GM23338 (cell line): ENCODE measurements around the gene PRB3. TPM values are rescaled to one million over a fixed set of nuclear protein-coding genes. Genes with fewer than 3 reads are reported as not detected.

Source experiments
- ATAC-seq: fragments of 200-7000 bp; cut with Tn5 transposase; 3 replicates; pipeline ENCODE4 v1.9.1; 2020
- DNase-seq: peaks from one replicate; pipeline ENCODE4 v3.0.0-alpha.2; 2015; ENCODE audit warnings: low spot score
- H2AFZ ChIP-seq: fragments of 200-600 bp; sonication (generic); 2 replicates; pipeline ENCODE4 v1.8.0; 2016; ENCODE audit warnings: antibody characterized with exemption, mild to moderate bottlenecking, moderate library complexity
- H3F3A ChIP-seq: fragments of 200-600 bp; sonication (generic); replicated peaks from 2 replicates; pipeline ENCODE4 v1.8.0; 2017; ENCODE audit warnings: antibody characterized with exemption, mixed run types, low read depth
- H3K27ac ChIP-seq: fragments of 200-600 bp; sonication (generic); 2 replicates; pipeline ENCODE4 v1.6.1; 2016; ENCODE audit warnings: low read depth
- H3K27me3 ChIP-seq: fragments of 200-600 bp; sonication (generic); 2 replicates; pipeline ENCODE4 v1.8.0; 2016; ENCODE audit warnings: mild to moderate bottlenecking, mixed run types, moderate library complexity; ENCODE audit not compliant: insufficient read depth
- H3K36me3 ChIP-seq: fragments of 200-600 bp; sonication (generic); 2 replicates; pipeline ENCODE4 v1.8.0; 2016; ENCODE audit warnings: mild to moderate bottlenecking; ENCODE audit not compliant: insufficient read depth
- H3K4me1 ChIP-seq: fragments of 200-600 bp; sonication (generic); 2 replicates; pipeline ENCODE4 v1.8.0; 2016; ENCODE audit warnings: mild to moderate bottlenecking, moderate library complexity; ENCODE audit not compliant: insufficient read depth
- H3K4me2 ChIP-seq: fragments of 200-600 bp; sonication (generic); 2 replicates; pipeline ENCODE4 v1.7.1; 2017; ENCODE audit warnings: mixed run types
- H3K4me3 ChIP-seq: fragments of 200-600 bp; sonication (generic); 2 replicates; pipeline ENCODE4 v1.6.1; 2016; ENCODE audit warnings: mixed run types
- H3K79me2 ChIP-seq: fragments of 200-600 bp; sonication (generic); replicated peaks from 2 replicates; pipeline ENCODE4 v1.8.0; 2017; ENCODE audit warnings: mild to moderate bottlenecking; ENCODE audit not compliant: insufficient read depth
- H3K9me2 ChIP-seq: fragments of 200-600 bp; sonication (generic); 2 replicates; pipeline ENCODE4 v1.8.0; 2017; ENCODE audit not compliant: insufficient read depth
- H4K20me1 ChIP-seq: fragments of 200-600 bp; sonication (generic); replicated peaks from 2 replicates; pipeline ENCODE4 v1.8.0; 2017; ENCODE audit warnings: mild to moderate bottlenecking; ENCODE audit not compliant: insufficient read depth
- H3K27ac Mint-ChIP-seq: 2 replicates; pipeline ENCODE4 v1.8.0; 2020; ENCODE audit warnings: inconsistent platforms, mild to moderate bottlenecking, moderate library complexity, mixed read lengths
- H3K27me3 Mint-ChIP-seq: 3 replicates; pipeline ENCODE4 v1.8.0; 2022; ENCODE audit warnings: low read depth, mild to moderate bottlenecking, moderate library complexity, mixed read lengths, inconsistent platforms; ENCODE audit not compliant: insufficient read depth, poor library complexity
- H3K36me3 Mint-ChIP-seq: 3 replicates; pipeline ENCODE4 v1.8.0; 2021; ENCODE audit warnings: low read depth, mild to moderate bottlenecking, inconsistent platforms, moderate library complexity, mixed read lengths
- H3K4me1 Mint-ChIP-seq: 3 replicates; pipeline ENCODE4 v1.8.0; 2020; ENCODE audit warnings: mild to moderate bottlenecking, inconsistent platforms, mixed read lengths
- H3K4me3 Mint-ChIP-seq: 3 replicates; pipeline ENCODE4 v1.8.0; 2021; ENCODE audit warnings: moderate library complexity, mild to moderate bottlenecking, inconsistent platforms, mixed read lengths
- H3K9me3 Mint-ChIP-seq: 3 replicates; pipeline ENCODE4 v1.8.0; 2020; ENCODE audit warnings: moderate library complexity, mild to moderate bottlenecking, inconsistent platforms, mixed read lengths
- CREB1 ChIP-seq: fragments of 250-450 bp; sonication (Bioruptor Pico); IDR thresholded peaks from 2 replicates; pipeline ENCODE4 v1.5.0; 2020; ENCODE audit warnings: low read depth, mild to moderate bottlenecking, moderate library complexity
- CTCF ChIP-seq, 2 experiments: fragments of 200-600 bp in 1 of 2; sonication (generic) in 1 of 2; conservative IDR thresholded peaks; 2 replicates each; pipeline versions ENCODE4 v1.5.1 to v1.6.1; 2016 to 2017; ENCODE audit warnings: antibody characterized with exemption in 2 of 2, low read depth in 2 of 2, mild to moderate bottlenecking in 2 of 2, moderate library complexity in 1 of 2
- ETS1 ChIP-seq: IDR thresholded peaks from 2 replicates; pipeline ENCODE4 v1.6.1; 2016; ENCODE audit warnings: antibody characterized with exemption
- EZH2phosphoT487 ChIP-seq: fragments of 200-600 bp; sonication (generic); IDR thresholded peaks from one replicate; pipeline ENCODE4 v1.8.1; 2018; ENCODE audit warnings: antibody characterized with exemption; ENCODE audit not compliant: unreplicated experiment
- NANOG ChIP-seq: IDR thresholded peaks from 2 replicates; pipeline ENCODE4 v1.6.1; 2016; ENCODE audit warnings: antibody characterized with exemption, borderline replicate concordance
- POLR2AphosphoS5 ChIP-seq: IDR thresholded peaks from 2 replicates; pipeline ENCODE4 v1.6.1; 2016; ENCODE audit warnings: antibody characterized with exemption, low read depth
- STAT1 ChIP-seq: IDR thresholded peaks from one replicate; pipeline ENCODE4 v1.6.1; 2016; ENCODE audit warnings: antibody characterized with exemption; ENCODE audit not compliant: unreplicated experiment
- ZNF114 ChIP-seq: fragments of 250-450 bp; sonication (Bioruptor Pico); IDR thresholded peaks from 2 replicates; pipeline ENCODE4 v1.5.0; 2020; ENCODE audit warnings: mild to moderate bottlenecking, moderate library complexity
- ZNF331 ChIP-seq: fragments of 250-450 bp; sonication (Bioruptor Pico); IDR thresholded peaks from 2 replicates; pipeline ENCODE4 v1.5.0; 2020; ENCODE audit warnings: low read depth, mild to moderate bottlenecking, moderate library complexity
- polyA plus RNA-seq: library from polyadenylated mRNA; unstranded; fragments of >200 nt; fragmentation: Nextera tagmentation; extraction: Ambion mirVana; gene quantifications from 2 replicates; pipeline ENCODE4 v1.2.1, GENCODE V29; 2016
- total RNA-seq: library from RNA; depleted of rRNA; stranded (reverse); fragments of >200 nt; shearing (Covaris generic); gene quantifications from 2 replicates; pipeline ENCODE4 v1.2.3, GENCODE V29; 2014

Gene PRB3
- total and polyA plus RNA-seq, 2 experiments from 2014 or later: 3.0 TPM; not detected in 1

GRCh38 chr12:11242656-11243055 lies 26.9 kb downstream of the PRB3 start:
- TF ChIP-seq POLR2AphosphoS5: no peak
- no peak for TF ChIP-seq EZH2phosphoT487
- TF ChIP-seq CREB1 (CRISPR knock-in tag): no peak
- no peak for TF ChIP-seq ZNF331
- TF ChIP-seq ETS1: no peak
- TF ChIP-seq CTCF (conservative IDR thresholded peaks at IDR 0.05; ENCODE audit: low read depth in 2 of 2): no peak
- TF ChIP-seq STAT1: no peak
- TF ChIP-seq ZNF114: no peak
- no peak for TF ChIP-seq NANOG
- Mint-ChIP-seq H3K27me3 (peaks cover 4% of the 10 kb centered on the region), H3K36me3 (no peaks in the 10 kb centered on the region), H3K27ac (no peak overlapping the region), H3K9me3 (no peaks in the 10 kb centered on the region), H3K4me3 (no peak overlapping the region), H3K4me1 (no peaks in the 10 kb centered on the region)
- DNase-seq: no peak
- no peaks in the 10 kb centered on the region for H3F3A ChIP-seq
- no peak overlapping the region for H2AFZ ChIP-seq
- H3K4me2 ChIP-seq: no peak overlapping the region
- ATAC-seq: no peak
- H3K4me3 ChIP-seq: no peak overlapping the region
- H3K36me3 ChIP-seq: no peaks in the 10 kb centered on the region
- H4K20me1 ChIP-seq: no peaks in the 10 kb centered on the region
- H3K27ac ChIP-seq: no peak overlapping the region
- no peaks in the 10 kb centered on the region for H3K4me1 ChIP-seq
- no peaks in the 10 kb centered on the region for H3K27me3 ChIP-seq
- H3K9me2 ChIP-seq: no peaks in the 10 kb centered on the region
- no peaks in the 10 kb centered on the region for H3K79me2 ChIP-seq

DNA sequence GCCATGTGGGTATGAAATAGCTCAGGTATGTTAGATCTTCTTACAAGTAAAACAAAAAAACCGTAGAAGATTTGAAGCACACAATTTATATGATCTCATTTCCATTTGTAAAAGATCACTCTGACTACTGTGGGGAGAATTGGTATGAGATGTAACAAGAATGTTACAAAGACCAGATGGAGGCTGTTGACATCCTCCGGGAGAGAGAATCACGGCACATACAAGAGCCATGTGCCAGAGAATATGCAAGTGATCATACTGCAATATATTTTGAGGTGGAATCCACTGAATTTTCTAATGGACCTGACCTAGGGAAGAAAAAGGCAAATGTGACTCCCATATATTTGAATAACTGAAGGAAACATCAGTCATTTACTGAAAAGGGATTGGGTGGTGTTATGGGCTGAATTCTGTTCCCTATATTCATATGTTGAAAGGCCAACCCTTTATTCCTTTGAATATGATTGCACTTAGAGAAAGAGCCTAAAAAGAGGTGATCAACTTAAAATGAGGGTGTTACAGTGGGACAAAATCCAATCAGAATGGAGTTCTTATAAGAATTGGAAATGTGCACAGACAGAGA lies 29.1 kb downstream of the PRB3 start:
- H3K9me2 ChIP-seq: no peaks in the 10 kb centered on the region; the same call in 1 of the 2 replicates
- H3K9me3 Mint-ChIP-seq: no peaks in the 10 kb centered on the region

More for the DNA sequence above, 29.1 kb downstream of the PRB3 start:
- Histone ChIP-seq H3K79me2 (no peaks in the 10 kb centered on the region), H3K4me2 (no peak overlapping the region), H2AFZ (no peak overlapping the region), H3K4me1 (no peaks in the 10 kb centered on the region), H3K4me3 (no peak overlapping the region), H3K27me3 (no peaks in the 10 kb centered on the region), H3K27ac (no peak overlapping the region), H4K20me1 (no peaks in the 10 kb centered on the region), H3K36me3 (no peaks in the 10 kb centered on the region), H3F3A (no peaks in the 10 kb centered on the region)
- DNase-seq: no peak
- peaks cover 2% of the 10 kb centered on the region for H3K27me3 Mint-ChIP-seq
- H3K36me3 Mint-ChIP-seq: no peaks in the 10 kb centered on the region
- no peak for TF ChIP-seq ZNF114
- no peak for ATAC-seq
- no peak overlapping the region for H3K4me3 Mint-ChIP-seq
- no peak overlapping the region for H3K27ac Mint-ChIP-seq
- no peaks in the 10 kb centered on the region for H3K4me1 Mint-ChIP-seq
